Measurements from ENCODE around the gene MDC1.

Gene MDC1

DNA sequence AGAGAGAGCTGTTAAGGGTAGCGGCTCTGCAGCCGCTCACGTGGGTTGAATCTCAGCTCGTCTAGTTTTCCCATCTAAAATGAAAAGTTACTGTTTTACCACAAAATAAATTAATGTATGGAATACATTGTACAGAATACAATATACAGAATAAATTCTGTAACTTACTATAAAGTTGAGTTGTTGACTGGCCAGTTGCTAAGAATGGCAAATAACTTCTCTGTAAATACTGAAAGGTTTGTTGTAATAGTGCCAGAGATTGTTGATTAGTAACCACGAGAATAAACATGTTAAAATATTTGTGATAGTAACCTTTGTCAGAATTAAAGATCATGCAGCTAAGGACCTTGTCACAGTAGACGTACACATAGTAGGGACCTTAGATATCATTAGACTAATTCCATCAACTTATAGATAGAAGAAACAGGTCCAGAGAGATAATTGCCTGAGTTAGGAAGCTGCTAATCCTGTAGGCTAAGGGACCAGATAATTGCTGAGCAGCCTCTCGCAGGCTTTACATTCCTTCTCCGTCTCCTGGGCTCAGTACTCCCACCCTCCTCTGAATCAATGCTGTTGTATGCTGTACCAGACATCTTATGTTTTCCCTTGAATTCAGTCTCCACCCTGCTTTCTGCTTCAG lies 25.8 kb downstream of the MDC1 start:
- no peak for DNase-seq

DNA sequence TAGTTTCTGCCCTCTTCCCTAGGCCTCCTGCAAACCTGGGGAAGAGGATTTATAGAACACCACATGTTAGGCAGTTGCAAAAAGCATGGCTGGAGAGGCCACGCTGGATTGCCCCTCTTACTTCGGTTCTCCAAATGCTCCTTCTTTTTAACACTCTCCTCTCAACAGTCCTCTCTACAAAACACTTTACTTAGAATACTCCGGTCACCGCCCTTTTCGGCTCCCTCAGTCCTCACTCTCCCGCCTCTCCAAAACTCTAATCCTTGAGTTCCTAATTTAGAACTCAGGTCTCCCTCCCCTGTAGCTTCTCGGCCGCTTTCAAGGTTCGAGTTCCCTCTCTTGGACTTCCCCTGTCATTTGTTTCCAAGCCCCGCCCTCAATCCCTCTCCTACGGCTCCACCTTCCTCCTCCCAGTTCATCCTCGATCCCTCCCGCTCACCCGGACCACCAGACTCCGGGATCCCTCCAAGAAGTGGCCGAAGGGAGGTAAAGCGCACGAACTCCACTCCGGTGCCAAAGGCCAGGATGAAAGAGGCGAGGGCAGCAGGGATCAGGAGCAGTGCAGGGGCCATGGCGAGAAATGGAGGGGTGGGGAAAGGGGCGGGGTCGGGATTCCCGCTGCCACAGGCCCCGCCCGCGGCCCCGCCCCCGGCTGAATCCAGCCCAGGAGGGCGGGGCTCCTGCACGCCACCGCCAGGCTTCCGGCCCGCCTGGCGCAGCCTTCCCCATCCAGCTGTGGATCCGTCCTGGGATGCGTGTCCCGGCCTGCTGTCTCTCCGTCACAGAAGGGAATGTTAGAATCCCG lies 26.5 kb downstream of the MDC1 start, which contains the start of gene NRM:
Gene NRM, minus strand, starts transcription at position 582 of the 805 bp plus-strand sequence. Its CDS starts 10 bp downstream, at position 572.
- DNase-seq: peak; percentile 84

DNA sequence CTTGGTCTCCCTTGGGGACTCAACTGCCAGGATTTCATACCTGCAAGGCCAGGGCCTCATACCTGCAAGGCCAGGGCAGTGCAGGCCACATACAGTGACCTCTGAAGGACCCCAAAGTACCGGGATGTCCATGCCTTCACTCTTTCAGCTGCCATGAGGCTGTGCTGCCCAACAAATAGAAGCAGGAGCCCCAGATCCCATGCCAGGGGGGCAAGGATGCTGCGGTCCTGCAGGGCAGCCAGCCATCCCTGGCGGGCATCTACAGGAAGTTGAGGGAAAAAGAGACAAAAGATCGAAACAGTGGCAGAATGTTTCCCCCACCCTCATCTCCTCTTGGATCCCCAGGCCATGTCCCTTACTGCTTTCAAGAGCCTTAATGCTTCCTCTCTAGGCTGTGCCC lies 27.1 kb downstream of the MDC1 start:
- DNase-seq: no peak

DNA sequence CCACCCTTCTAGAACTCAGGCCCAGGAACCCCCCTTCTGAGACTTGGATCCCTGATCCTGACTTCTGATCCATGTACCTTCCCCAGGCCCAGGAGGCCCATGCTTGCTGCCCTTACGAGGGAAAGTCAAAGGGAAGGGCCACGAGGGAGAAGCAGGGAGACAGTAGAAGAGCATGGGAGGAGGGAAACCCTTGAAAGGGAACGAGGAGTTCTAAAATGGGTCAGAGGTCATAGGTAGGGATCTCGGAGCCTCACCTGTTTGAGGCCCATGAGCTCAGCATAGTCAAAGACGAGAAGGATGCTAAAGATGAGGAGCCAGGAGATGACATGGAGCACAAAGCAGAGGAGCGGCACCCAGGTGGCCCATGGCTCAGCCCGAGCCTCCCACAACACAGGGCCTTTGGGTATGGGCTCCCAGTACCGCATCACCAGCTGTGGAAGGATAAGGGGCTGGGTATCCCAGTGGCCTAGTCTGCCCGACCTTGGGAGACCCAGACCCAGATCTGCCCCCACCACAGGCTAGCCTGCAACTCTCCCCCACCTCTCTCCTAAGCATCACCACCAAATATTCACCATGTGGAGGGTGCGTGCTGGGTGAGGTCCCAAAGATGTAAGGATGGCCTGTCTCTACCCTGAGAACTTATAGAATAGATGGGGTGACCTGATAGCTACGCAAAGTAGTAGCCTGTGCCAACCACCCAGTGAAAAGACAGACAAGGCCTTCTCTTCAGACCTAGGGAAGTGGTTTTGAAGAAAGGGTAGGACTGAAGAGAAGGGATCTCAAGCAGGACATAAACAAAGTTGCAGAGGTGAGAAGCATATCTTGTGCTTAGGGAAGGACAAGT lies 27.8 kb downstream of the MDC1 start:
- no peak for DNase-seq

DNA sequence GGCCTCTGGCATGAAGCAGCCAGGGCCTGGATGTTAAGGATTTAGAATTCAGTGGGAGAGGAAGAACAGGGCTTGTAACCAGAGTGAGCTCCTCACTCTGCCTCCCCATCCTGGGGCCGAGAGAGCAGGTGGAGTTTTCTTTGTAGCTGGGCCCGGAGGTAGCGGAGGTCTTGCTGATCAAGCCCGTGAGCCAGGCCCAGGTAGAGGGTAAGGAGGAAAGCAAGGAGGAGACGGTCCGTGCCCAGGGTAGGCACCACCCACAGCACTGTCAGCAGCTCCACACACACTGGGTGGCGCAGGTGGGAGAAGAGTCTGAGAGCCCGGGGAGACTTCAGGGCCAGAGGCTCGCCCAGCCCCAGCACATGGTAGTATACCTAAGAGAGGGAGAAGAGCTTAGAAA lies 28.5 kb downstream of the MDC1 start:
- DNase-seq: no peak

DNA sequence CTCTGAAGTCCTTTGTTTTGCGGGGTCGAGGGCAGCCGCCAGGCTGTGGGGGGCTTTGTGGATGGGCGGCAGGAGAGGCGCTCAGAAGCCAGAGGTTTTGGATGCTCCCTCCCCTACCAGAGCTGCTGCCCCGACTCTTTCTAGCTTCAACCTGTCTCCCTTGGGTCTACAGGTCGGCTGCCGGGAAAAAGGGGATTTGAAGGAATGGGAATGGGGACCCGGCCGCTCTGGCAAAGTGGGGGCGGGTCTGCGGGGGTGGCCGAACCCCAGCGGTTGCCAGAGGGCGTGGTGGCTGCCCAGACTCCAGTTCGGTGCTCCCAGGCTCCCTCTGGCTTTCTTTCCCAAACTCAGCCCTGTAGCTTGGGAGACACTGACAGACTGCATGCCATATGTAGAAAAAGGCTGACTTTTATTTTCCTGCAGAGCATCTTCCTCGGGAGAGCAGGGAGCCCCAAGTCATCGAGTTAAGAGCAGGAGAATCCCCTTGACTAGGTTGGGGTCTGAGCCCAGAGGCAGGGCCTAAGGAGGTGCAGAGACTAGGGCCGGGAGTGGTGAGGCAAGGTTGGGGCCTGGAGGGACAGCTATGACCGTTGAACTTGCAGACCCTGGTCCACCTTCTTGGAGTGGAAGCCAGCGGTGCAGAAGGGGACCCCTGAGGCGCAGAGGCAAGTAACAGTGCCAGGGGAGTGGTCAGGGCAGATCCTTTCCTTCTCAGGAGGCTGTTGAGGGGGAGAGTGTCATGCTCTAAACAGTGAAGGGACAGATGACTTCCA lies 29.2 kb downstream of the MDC1 start:
- no peak for DNase-seq

DNA sequence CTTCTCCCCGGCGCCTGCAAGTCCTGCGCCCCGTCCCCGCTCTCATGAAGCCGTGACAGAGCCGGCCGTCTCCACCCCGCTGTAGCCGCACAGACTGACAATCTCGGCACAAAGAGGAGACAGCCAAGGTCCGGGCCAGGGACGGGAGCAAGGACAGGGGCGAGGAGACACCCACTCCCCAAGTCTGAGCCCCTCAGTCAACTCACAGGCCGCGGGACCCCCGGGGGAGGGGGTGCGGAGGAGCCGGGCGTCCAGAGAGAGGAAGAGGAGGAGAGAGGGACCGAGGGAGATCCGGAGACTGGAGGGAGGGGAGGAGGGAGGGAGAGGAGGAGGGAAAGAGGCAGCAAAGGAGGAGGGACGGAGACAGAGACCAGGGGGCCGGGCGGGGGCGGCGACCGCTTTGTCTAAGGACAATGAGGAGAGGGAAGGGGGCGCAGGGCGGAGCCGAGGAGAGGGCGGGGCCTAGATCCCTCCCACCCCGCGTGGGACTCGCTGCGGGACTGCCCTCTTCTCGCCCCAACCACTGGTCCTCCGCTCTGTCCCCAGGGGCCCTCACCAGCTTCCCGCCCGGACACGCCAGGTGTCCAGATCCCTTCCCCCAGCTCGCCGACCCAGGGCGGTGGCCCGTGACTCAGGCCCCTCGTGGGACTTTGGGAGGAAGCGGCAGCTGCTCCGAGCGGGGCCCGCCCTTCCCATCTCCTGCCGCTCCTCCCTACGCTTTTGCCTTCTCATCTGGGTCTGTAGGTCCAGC lies 30.0 kb downstream of the MDC1 start:
- DNase-seq: peak; percentile 82

DNA sequence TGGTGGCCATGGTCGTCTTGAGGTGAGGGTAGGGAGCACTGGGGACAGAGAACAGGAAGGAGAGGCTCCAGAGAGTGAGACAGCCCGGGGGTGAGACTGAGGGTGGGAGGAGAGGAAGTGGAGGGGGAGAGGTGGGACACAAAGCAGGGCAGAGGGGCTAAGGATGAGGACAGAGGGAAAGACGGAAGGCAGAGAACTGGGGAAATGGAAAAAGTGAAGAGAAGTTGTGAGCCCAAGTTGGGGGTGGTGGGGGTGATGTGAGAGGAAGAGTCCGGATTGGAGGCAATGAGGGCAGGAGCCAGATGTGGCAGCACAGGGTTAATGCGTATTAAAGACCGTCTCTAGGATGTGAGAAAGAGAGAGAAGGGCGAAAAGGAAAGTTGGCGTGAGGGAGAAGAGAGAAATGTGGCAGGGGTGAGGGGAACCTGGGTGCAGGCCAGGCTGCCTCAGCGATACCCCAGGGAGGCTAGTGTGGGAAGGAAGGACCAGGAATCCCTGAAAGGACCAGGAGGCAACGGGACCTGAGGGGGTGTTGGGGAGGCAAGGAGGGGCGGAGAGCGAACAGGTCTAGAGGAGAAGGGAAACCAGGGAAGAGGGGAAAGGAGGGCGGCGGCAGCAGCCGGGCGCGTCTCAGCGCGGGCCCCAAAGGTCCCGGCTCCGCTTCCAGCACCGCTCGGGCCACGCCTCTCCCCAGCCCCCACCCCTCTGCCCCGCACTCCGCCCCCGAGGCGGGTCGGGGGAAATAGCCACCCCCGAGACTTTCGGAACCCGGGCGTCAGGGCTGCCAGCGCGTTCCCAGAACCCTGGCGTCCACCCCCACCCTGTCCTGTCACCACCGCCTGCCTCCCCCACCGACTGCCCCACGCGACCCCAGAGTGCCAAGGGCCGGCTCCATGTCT lies 30.8 kb downstream of the MDC1 start, which contains the start of gene PPP1R18:
Gene PPP1R18, minus strand, starts transcription at position 637 of the 899 bp plus-strand sequence. Its CDS starts 627 bp downstream, at position 10.
- DNase-seq: no peak

DNA sequence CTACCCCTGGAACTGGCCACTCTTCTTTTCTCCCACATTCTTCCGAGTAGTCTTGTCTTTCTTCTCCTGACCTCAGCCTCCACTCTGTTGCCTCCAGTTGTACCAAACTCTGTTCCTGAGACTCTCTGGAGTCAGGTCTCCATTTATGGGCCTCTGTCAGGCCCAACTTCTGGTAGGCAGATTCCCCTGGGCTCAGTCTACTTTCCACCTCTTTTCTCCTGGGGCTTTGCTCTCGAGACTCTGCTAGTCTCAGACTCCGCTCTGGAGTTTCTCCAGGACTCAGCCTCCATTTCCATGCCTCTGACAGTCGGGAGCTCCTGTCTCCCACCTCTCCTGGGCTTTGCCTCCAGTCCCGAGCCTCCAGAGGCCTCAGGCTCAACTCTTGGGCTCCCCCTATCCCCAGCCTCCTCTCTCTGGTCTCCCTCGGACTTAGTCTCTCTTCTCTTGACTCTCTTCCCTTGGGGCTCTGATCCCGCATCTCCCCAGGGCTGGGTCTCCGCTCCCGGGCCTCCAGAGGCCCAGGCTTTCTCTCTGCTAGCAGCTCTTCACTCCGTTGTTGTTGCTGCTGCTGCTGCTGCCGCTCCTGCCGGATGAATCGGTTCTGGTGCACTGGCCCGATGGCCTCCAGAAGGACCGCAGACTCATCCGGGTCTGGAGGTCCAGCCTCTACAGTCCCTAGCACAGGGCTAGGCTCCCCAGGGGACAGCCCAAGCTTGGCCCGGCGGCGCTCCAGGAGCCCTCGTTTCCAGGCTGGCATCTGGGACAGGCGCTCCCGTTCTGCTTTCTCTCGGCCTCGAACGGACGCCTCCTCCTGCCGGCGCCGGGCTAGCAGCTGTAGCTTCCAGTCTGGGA lies 31.7 kb downstream of the MDC1 start:
- DNase-seq: no peak

DNA sequence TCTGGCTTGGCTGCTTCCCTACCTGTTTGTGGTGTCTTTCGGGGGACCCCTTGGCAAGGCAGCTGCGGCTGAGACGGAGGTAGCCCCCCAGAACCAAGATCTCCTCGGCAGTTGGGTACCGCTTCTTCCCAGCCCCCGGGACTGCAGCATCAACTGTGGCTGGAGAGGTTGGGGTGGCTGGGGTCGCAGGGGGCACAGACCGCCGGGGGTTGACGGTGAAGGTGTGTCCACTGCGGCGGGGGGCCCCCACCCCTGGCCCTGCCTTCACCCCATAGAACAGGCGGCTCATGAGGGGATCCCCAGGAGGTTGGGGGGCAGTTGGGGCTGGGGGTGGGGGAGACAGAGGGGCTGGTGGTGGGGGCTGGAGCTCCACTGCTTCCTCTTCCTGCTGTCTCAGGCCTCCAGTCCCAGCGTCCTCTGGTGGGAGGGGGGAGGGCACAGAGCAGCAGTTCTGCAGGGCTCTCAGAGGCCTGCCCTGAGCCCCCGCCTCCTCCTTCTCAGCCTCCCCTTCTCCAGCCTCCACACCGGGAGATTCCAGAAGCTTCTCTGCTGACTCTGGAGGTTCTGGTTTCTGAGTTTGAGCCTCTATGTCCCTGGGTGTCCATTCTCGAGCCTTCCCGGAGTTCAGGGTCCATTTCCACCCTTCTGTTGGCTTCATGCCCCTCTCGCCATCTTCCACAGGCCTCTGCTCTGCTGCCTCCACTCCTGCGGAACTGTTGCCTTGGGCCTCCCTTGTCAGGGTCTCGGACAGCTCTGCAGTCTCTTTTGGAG lies 32.5 kb downstream of the MDC1 start:
- no peak for DNase-seq

DNA sequence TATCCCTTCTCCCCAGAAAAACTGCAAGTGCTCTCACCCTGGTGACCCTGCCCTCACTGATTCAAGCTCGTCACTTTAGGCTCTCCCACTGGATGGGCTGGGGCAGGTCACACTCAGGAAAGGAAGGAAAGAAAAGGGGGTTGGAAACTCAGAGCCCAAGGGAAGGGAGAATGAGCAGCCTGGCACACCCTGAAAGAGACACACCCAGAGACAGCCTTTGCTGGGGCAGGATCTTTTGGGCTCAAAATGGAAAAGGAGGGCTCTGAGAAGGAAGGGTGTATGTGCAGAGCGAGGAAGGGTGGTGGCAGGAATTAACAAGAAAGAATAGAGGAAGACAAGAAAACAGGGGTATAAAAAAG lies 33.1 kb downstream of the MDC1 start:
- no peak for DNase-seq

DNA sequence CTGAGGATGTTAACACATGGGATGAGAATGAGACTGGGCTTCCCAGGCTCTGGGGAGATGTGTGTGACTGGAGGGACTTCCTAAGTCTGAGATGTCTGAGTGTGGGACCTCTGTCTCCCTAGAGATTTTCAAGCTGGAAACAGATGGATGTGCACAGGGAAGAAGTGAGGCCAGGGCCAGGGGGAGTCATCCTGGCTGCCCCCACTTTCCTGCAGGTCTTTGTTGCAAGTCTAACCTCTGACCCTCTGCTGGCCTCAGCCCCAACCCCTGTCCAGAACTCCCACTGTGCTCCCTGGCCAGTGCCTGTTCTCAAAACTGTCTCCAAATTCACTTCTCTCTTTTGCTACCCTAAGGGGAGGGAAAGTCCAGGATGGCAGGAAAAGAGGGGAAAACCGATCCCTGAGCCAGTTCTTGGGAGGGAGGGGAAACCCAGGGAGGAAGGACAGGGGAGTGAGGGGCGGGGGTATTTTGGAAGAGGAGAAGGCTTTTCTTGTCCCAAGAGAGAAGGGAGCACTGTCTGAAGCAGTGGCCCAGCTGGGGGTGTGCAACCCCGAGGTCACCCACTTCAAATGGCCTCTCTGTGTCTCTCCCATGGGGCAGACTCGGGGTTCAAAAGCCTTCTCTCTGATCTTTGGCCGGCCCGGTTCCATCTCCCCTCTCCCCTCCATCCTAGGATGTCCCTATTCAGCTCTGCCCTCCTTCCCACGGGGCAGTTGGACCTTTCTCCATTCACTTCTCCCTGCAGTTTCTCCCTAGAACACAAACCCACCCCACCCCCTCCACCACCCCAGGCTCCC lies 33.7 kb downstream of the MDC1 start:
- no peak for DNase-seq

DNA sequence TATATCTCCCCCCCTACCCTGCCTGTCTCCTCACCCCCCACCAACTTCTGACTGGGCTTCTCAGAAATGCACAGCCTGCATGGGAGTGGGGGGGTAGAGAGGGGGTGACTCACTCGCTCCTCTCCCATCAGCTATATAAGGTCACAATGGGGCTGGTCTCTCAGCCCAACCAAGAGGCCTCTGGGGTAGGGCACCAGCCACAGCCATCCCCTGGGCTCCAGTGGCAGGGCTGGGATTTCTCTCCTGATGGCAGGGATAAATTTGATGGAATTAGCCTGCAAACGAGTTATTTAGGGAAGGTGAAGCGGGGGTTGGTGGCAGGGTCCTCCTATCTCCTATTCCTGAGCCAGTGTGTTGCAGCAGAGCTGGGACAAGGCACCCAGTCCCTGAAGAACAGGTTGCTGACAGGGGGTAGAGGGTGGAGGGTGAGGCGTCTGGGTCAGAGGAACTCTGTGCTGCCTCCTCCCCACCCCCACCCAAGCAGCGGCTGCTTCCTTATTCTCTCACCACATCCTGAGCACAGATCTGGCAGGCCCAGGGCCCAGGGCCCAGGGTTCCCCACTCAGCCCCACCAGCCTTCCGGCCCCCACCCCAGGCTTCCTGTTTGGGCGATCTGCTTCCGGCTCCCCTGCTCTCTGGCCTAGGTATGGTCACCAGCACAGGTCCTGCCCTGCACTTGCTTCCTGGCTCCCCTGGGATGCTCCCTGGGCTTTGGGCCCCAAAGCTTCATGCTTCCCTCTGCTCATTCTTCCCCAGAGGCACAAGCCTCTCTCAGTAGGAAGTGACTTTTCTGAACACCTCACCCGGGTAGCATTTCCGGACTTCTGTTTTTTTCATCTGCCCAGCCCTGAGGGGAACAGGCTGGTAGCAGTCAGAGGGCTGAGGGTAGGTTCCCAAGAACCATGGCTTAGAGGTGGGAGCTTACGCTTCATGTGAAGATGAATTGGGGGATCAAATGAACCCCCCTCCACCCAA lies 34.7 kb downstream of the MDC1 start:
- no peak for DNase-seq

DNA sequence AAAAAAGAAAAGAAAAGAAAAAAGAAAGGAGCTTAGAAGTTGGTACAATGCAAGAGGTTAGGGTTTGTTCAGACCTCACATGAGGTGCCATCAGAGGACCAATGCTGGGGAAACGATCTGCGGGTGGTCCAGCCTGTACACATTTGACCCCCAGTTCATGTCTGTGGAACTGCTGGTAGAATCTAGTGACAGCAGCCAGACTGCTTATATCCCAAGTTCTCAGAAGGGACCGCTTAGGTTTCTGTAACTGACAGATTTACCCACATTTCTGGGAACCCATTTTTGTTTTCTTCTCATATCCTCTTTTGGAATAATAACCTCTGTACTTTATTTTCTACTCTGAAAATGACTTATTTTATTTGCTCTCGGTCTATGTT lies 35.3 kb downstream of the MDC1 start:
- DNase-seq: no peak

DNA sequence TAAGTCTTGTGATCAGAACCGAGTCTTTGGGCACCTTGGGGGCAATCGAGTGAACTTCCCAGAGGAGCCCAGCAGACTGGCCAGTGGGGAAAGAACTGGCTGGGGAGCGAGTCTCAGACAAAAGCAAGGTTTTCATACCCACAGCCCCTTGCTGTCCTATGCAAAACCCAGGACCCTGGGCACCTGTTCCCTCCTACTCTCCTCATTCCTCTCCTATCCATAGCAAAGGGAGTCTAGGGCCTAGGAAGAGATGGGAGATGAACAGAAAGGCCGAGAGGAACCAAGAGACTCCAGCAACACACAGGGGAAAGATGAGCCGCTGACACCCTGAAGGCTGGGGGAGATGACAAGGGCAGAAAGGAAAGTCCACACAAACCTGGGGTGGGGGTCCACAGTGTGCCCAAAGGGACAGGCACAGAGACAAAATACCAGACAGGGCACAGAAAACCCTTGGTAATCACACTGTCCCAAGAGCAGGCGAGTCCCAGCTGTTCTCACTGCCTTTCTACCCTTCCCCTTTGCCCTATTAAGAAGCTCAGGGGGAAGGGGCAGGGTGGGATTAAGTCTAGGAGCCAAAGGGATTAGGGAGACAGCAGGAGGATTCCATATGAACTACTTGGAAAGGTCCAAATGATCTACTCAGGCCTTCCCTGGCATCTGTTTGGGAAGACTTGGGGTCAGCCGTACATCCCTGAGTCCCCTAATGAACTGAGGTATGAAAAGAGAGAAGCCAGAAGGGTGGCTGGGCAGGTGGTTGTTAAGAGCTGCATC lies 37.1 kb downstream of the MDC1 start:
- no peak for DNase-seq

Data from DMS79 treated with DMSO at 0.1 percent for 48 hours (cell line).